Amniotic stem cell (primary cell): Measurements from ENCODE around the gene PRUNE1.

Source experiments
- DNase-seq: peaks from one replicate; lab custom pipeline; 2025; lab: John Stamatoyannopoulos, UW

Gene PRUNE1

DNA sequence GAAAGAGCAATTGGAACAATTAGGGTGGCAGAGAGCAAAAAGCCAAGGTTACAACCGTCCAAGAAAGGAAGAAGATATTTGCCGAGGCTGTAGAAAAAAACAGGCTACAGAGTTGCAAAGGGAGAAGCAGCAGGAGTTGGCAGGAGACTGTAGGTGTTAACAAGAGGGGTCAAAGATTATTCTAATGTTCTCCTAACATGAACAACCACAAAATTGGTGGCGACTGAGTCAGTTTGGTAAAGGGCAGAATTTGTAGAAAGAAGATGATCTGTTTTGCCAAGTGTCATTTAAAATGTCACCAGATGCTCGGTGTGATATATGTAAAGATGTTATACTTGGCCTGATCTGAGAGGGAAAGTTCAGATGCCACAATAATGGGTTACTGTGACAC lies 401 bp upstream of the PRUNE1 start:
- DNase-seq, result no peak

DNA sequence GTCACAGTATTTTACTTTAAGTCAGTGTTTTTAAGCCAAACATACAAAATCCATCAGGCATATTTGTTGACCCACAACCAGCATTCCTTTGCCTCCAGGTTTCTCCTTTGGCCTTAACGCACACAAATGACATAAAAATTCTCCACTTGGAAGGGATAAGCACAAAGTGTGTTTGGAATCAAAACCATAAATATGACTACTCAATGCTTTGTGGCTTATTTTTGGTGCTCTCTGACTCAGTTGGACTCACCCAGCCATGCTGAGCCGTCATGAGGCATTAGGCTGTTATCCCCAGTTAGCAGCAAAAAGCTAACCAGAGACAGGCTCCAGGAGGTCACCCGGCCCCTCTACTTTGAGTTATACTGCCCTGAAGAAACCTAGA lies 948 bp downstream of the PRUNE1 start:
- no peak for DNase-seq

DNA sequence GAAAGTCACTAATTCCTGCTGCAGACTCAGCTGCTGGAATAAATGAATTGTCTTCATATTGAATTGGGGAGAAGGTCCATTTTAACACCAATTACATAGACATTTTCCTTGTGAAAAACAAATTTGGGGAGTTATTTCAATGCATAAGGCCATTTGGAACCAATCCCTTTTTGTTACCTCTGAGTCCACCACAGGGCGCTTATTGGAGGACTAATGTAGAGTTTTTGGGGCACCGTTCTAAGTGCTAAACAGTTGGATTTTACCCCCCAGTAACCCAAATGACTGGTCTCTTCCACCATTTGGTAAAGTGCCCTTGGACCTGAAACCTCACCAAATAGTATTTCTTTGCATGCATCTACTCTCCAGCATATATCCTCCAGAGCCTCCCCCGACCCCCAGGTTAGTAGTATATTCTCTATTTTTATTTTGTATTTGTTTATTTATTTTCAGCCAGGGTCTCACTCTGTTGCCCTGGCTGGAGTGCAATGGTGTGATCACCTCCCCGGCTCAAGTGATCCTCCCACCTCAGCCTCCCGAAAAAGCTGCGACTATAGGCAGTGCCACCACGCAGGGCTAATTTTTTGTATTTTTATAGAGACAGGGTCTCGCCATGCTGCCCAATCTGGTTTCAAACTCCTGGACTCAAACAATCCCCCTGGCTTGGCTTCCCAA lies 1.6 kb downstream of the PRUNE1 start:
- DNase-seq, result no peak

DNA sequence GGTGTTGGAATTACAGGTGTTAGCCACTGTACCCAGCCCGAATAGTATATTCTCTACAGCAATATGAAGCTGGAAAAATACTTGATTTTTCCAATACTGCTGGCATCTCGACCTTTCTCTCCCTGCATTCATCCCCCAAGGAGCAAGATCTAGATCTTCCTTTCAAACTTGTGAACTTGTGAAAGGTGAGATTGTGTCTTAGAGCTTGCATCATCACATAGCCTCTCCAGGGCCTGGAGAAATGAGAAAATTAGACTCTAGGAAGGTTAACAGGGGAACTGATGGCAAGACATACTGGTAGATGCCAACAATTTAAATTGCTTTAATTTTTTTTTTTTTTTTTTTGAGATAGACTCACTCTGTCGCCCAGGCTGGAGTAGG lies 2.1 kb downstream of the PRUNE1 start:
- DNase-seq, result no peak

- no peak for DNase-seq
Observed at GRCh38 chr1:151011154-151011850, 3.1 kb downstream of the PRUNE1 start.

DNA sequence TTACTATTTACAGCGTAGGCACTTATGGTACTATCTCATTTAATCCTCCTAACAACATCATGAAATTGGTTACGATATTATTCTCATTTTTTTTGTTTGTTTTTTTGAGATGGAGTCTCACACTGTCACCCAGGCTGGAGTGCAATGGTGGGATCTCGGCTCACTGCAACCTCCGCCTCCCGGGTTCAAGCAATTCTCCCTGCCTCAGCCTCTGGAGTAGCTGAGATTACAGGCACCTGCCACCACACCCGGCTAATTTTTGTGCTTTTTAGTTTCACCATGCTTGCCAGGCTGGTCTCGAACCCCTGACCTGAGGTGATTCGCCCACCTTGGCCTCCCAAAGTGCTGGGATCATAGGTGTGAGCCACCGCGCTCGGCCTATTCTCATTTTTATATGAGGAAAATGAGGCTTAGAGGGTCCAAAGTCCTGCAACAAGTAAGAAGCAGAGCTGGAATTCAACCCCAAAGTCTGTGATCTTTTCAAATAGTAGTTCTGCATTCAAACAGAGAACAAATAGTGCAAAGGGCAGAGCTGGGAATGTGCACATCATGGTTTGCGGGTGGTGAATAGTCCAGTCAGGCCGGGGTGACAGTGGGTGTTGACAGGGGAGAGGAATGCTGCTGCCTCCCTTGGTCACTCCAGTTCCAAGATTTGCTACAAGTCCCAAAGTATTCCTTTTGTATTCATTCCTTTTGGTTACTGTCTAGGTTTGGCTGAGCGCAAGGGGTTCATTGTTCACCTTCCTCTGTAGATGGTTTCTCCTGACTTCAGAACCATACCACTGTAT lies 4.6 kb downstream of the PRUNE1 start:
- DNase-seq, result no peak

GRCh38 chr1:151013518-151013917 lies 5.3 kb downstream of the PRUNE1 start:
- no peak for DNase-seq

GRCh38 chr1:151024540-151025146 lies 16.4 kb downstream of the PRUNE1 start:
- no peak for DNase-seq

GRCh38 chr1:151026460-151026859 lies 18.2 kb downstream of the PRUNE1 start:
- no peak for DNase-seq

GRCh38 chr1:151032164-151032563 lies 23.9 kb downstream of the PRUNE1 start:
- no peak for DNase-seq

DNA sequence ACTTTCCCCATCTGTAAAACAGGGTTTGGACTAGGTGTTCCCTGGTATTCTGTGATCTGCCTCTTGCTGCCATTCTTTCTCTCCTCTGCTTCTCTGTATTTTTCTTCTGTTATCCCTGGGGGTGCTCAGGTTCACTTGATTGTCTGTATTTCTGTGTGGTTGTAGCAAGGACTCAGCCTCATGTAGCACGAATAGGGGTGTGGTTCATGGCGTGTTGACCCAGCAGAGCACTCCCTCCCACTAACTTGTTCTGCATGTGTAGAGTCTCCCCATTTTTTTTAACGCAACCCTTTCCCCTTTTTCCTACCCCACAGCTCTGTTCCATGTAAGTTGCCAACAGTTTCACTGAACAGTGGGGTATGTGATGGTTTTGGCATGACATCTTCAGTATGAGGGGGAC lies 26.9 kb downstream of the PRUNE1 start:
- no peak for DNase-seq

DNA sequence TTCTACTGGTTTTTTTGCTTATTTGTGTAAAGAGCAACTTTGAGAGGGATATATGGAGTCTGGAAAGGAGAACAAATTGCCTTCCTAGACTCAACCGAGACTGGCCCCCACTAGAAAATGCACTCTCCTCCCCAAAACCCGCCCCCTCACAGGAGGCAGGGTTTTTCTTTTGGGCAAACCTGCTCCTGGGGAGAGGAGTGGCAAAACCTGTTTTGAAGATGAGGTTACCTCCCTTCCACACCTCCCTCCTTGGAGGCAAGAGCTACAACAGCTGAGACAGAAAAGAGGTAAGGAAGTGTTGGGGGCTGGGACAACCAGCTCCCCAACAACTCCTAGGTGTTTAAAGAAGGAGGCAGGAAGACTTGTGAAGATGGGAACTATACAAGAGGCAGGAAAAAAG lies 28.1 kb downstream of the PRUNE1 start, which contains the start of gene BNIPL:
BNIPL (plus strand) TSS at position 231 of the 400 bp plus-strand sequence; CDS start at position 371, 140 bp downstream.
- DNase-seq, result no peak

DNA sequence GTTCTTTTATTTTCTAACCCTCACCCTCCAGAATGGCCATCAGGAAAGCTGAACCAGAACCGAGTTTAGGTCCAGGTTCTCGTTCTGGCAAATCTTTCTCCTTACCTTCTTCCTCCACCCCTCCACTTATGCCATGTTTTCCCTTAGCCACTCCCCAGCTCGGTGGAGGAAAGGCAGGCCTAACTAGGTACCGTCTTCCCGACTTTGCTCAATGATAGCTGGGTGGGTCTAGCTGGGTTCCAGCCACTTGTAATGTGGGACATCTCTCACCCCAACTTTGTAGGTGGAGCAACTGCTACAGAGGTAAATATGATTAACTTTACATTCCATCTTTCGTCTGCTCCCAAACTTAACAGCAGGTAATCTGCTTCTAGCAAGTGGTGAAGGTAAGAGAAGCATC lies 28.8 kb downstream of the PRUNE1 start:
- no peak for DNase-seq

GRCh38 chr1:151039521-151039920 lies 31.3 kb downstream of the PRUNE1 start:
- no peak for DNase-seq

DNA sequence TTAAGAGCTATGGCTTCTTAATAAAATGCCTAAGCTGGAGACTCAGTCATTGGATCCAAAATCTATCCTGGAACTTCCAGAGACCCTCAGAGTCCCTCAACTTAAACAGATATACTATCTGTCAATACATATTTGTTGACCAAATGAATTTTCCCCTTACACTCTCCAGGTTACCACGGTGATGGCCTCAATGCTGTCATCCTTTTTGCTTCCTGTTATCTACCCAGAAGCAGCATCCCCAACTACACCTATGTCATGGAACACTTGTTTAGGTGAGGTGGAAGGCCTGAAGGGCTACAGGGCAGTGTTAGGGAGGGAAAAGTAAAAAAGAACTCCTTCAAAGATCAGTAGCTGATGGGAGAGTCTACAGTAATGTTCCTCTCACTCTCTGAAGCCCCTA lies 34.9 kb downstream of the PRUNE1 start:
- no peak for DNase-seq

GRCh38 chr1:151047591-151047924 lies 39.3 kb downstream of the PRUNE1 start, which contains the start of gene C1orf56:
Gene C1orf56 (plus strand): TSS chr1:151047751. CDS start chr1:151047848, 97 bp downstream.
- DNase-seq, result no peak

DNA sequence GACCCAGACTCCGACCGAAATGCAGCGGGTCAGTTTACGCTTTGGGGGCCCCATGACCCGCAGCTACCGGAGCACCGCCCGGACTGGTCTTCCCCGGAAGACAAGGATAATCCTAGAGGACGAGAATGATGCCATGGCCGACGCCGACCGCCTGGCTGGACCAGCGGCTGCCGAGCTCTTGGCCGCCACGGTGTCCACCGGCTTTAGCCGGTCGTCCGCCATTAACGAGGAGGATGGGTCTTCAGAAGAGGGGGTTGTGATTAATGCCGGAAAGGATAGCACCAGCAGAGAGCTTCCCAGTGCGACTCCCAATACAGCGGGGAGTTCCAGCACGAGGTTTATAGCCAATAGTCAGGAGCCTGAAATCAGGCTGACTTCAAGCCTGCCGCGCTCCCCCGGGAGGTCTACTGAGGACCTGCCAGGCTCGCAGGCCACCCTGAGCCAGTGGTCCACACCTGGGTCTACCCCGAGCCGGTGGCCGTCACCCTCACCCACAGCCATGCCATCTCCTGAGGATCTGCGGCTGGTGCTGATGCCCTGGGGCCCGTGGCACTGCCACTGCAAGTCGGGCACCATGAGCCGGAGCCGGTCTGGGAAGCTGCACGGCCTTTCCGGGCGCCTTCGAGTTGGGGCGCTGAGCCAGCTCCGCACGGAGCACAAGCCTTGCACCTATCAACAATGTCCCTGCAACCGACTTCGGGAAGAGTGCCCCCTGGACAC lies 39.8 kb downstream of the PRUNE1 start:
- no peak for DNase-seq

DNA sequence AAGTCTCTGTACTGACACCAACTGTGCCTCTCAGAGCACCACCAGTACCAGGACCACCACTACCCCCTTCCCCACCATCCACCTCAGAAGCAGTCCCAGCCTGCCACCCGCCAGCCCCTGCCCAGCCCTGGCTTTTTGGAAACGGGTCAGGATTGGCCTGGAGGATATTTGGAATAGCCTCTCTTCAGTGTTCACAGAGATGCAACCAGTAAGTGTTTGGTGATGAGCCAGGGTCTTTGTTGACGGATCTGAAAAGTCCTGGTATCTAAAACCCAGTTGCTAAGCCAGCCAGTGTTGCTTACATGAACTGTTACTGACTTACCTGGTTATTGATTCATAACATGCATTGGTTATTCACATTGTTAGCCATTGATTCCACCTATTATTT lies 40.4 kb downstream of the PRUNE1 start:
- DNase-seq, result no peak

DNA sequence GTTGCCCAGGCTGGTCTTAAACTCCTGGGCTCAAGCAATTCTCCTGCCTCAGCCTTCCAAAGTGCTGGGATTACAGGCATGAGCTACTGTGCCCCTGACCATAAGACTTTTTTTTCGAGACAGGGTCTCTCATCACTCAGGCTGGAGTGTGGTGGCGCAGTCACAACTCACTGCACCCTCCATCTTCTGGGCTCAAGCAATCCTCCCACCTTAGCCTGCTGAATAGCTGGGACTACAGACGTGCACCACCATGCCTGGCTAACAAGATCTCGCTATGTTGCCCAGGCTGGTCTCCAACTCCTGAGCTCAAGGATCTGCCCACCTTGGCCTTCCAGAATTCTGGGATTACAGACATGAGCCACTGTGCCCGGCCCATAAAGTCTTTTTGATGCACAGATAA lies 41.2 kb downstream of the PRUNE1 start:
- no peak for DNase-seq

GRCh38 chr1:151050051-151050688 lies 41.9 kb downstream of the PRUNE1 start:
- no peak for DNase-seq

GRCh38 chr1:151051356-151052009 lies 43.2 kb downstream of the PRUNE1 start:
- no peak for DNase-seq
